Measurements from ENCODE around the gene KPNA4. TPM values are rescaled to one million over a fixed set of nuclear protein-coding genes. Genes with fewer than 3 reads are reported as not detected.

Gene KPNA4
- polyA plus RNA-seq, 3 donors, result 4.4 to 14.7 (median 4.5) TPM

GRCh38 chr3:160464971-160465370 lies 100.4 kb downstream of the KPNA4 start:
- no peak overlapping the region for H3K9ac ChIP-seq (ENCODE audit: insufficient read depth, low read length, poor library complexity, severe bottlenecking)
- Mint-ChIP-seq H3K27me3 (ENCODE audit: low read depth in 3 of 3) (peaks cover 0 to 1% (median 0%) of the 10 kb centered on the region in 3 donors), H3K4me1 (peaks cover 3% of the 10 kb centered on the region)

GRCh38 chr3:160464321-160464720 lies 101.0 kb downstream of the KPNA4 start:
- Mint-ChIP-seq H3K4me3 (no peak overlapping the region), H3K27me3 (ENCODE audit: low read depth in 3 of 3) (peaks cover 0 to 1% (median 0%) of the 10 kb centered on the region in 3 donors), H3K27ac (no peak overlapping the region), H3K36me3 (no peaks in the 10 kb centered on the region), H3K9me3 (peaks cover 0 to 4% (median 0%) of the 10 kb centered on the region in 7 donors), H3K4me1 (peaks cover 5% of the 10 kb centered on the region)
- H3K4me2 ChIP-seq (replicated peaks; ENCODE audit: extremely low read depth, low read length, poor library complexity, severe bottlenecking), result no peak overlapping the region
- H3K79me2 ChIP-seq (ENCODE audit: insufficient read depth, low read length), result no peaks in the 10 kb centered on the region
- H3K27me3 ChIP-seq (ENCODE audit: control insufficient read depth in 2 of 2, insufficient read depth in 2 of 2, low read length in 2 of 2), result no peaks in the 10 kb centered on the region
- no peak for DNase-seq
- H3K9me3 ChIP-seq (replicated peaks in 1 of 2; ENCODE audit: control insufficient read depth in 1 of 2, insufficient read depth in 1 of 2, low read length in 2 of 2), result no peaks in the 10 kb centered on the region
- no CpG with 5 or more reads among the region's 2 CpGs for whole genome bisulfite sequencing (ENCODE audit: insufficient coverage)
- intact Hi-C loops (cut with micrococcal nuclease), result no loop called here
- H3K4me3 ChIP-seq (replicated peaks in 1 of 3; ENCODE audit: low read depth in 2 of 3, low read length in 3 of 3), result no peak overlapping the region
- TF ChIP-seq CTCF (IDR thresholded peaks at IDR 0.05), result no peak
- no peak overlapping the region for H3K27ac ChIP-seq (ENCODE audit: low read depth in 1 of 2, low read length in 2 of 2)
- H3K4me1 ChIP-seq (ENCODE audit: control insufficient read depth in 1 of 2, insufficient read depth in 2 of 2, low read length in 2 of 2), result no peaks in the 10 kb centered on the region
- no peaks in the 10 kb centered on the region for H4K20me1 ChIP-seq (ENCODE audit: insufficient read depth, low read length)
- H3K9ac ChIP-seq (ENCODE audit: insufficient read depth, low read length, poor library complexity, severe bottlenecking), result no peak overlapping the region
- H3K36me3 ChIP-seq (replicated peaks in 1 of 2; ENCODE audit: control insufficient read depth in 1 of 2, insufficient read depth in 2 of 2, low read length in 2 of 2), result no peaks in the 10 kb centered on the region
- H2AFZ ChIP-seq (ENCODE audit: insufficient read depth, low read depth, low read length, poor library complexity, severe bottlenecking), result no peak overlapping the region

More at GRCh38 chr3:160464971-160465370, 100.4 kb downstream of the KPNA4 start:
- Mint-ChIP-seq H3K27ac (no peak overlapping the region), H3K9me3 (peaks cover 2 to 9% (median 4%) of the 10 kb centered on the region in 7 donors), H3K4me3 (no peak overlapping the region), H3K36me3 (no peaks in the 10 kb centered on the region)
- no peak overlapping the region for H3K27ac ChIP-seq (ENCODE audit: low read depth in 1 of 2, low read length in 2 of 2)
- H3K4me2 ChIP-seq (replicated peaks; ENCODE audit: extremely low read depth, low read length, poor library complexity, severe bottlenecking), result no peak overlapping the region
- TF ChIP-seq CTCF (IDR thresholded peaks at IDR 0.05), result no peak
- H3K4me1 ChIP-seq (ENCODE audit: control insufficient read depth in 1 of 2, insufficient read depth in 2 of 2, low read length in 2 of 2), result no peaks in the 10 kb centered on the region
- no CpG with 5 or more reads among the region's 1 CpG for WGBS (ENCODE audit: insufficient coverage)
- intact Hi-C loops (cut with micrococcal nuclease), result no loop called here
- H4K20me1 ChIP-seq (ENCODE audit: insufficient read depth, low read length), result no peaks in the 10 kb centered on the region
- no peaks in the 10 kb centered on the region for H3K9me3 ChIP-seq (replicated peaks in 1 of 2; ENCODE audit: control insufficient read depth in 1 of 2, insufficient read depth in 1 of 2, low read length in 2 of 2)
- no peaks in the 10 kb centered on the region for H3K36me3 ChIP-seq (replicated peaks in 1 of 2; ENCODE audit: control insufficient read depth in 1 of 2, insufficient read depth in 2 of 2, low read length in 2 of 2)
- DNase-seq, result no peak
- H3K27me3 ChIP-seq (ENCODE audit: control insufficient read depth in 2 of 2, insufficient read depth in 2 of 2, low read length in 2 of 2), result no peaks in the 10 kb centered on the region
- H2AFZ ChIP-seq (ENCODE audit: insufficient read depth, low read depth, low read length, poor library complexity, severe bottlenecking), result peak overlapping the region; percentile 5
- H3K4me3 ChIP-seq (replicated peaks in 1 of 3; ENCODE audit: low read depth in 2 of 3, low read length in 3 of 3), result no peak overlapping the region
- H3K79me2 ChIP-seq (ENCODE audit: insufficient read depth, low read length), result no peaks in the 10 kb centered on the region

Measured in CD14-positive monocyte (primary cell).